GM10266 (cell line): ENCODE results near the gene KIF18A.

ENCODE experiments used
- DNase-seq: peaks from one replicate; pipeline ENCODE4 v3.0.0; 2012; ENCODE audit errors: extremely low spot score
- CTCF ChIP-seq: IDR thresholded peaks from 2 replicates; pipeline ENCODE4 v1.5.1; 2012; ENCODE audit warnings: mild to moderate bottlenecking, low read depth; ENCODE audit not compliant: control insufficient read depth, insufficient read depth; ENCODE audit errors: missing control alignments

The KIF18A gene

GRCh38 chr11:27991736-27992135 is 116.2 kb downstream of the KIF18A start:
- no peak for DNase-seq
- no peak for TF ChIP-seq CTCF

- no peak for TF ChIP-seq CTCF
These were observed 130.4 kb downstream of the KIF18A start for GRCh38 chr11:27977527-27977926.

GRCh38 chr11:27977031-27977430 is 130.9 kb downstream of the KIF18A start:
- TF ChIP-seq CTCF: no peak
- DNase-seq: no peak

More at GRCh38 chr11:27977527-27977926, 130.4 kb downstream of the KIF18A start:
- no peak for DNase-seq

GRCh38 chr11:27976262-27976661 is 131.7 kb downstream of the KIF18A start:
- no peak for TF ChIP-seq CTCF
- no peak for DNase-seq

GRCh38 chr11:27973851-27974536 is 134.0 kb downstream of the KIF18A start:
- no peak for DNase-seq
- TF ChIP-seq CTCF: no peak

- no peak for TF ChIP-seq CTCF
These were observed 135.3 kb downstream of the KIF18A start for GRCh38 chr11:27972522-27973170.

GRCh38 chr11:27971171-27971570 is 136.8 kb downstream of the KIF18A start:
- TF ChIP-seq CTCF: no peak

More at GRCh38 chr11:27972522-27973170, 135.3 kb downstream of the KIF18A start:
- DNase-seq: no peak

More at GRCh38 chr11:27971171-27971570, 136.8 kb downstream of the KIF18A start:
- DNase-seq: no peak
